PFSK-1 (cell line): ENCODE data around the gene NOP53.

Experiments used
- FOXP2 ChIP-seq: optimal IDR thresholded peaks from 2 replicates; pipeline ENCODE3; 2011; ENCODE audit warnings: borderline replicate concordance, control low read depth, inconsistent platforms; ENCODE audit not compliant: insufficient read depth; ENCODE audit errors: extremely low read length, extremely low read depth
- POLR2AphosphoS5 ChIP-seq: IDR thresholded peaks from 2 replicates; pipeline ENCODE4 v1.6.1; 2012; ENCODE audit warnings: low read depth, mild to moderate bottlenecking, control low read depth, low read length, moderate library complexity
- SIN3A ChIP-seq: IDR thresholded peaks from 2 replicates; pipeline ENCODE4 v1.6.1; 2012; ENCODE audit warnings: mild to moderate bottlenecking, low read length, moderate library complexity, borderline replicate concordance; ENCODE audit not compliant: insufficient read depth
- TAF1 ChIP-seq: IDR thresholded peaks from 2 replicates; pipeline ENCODE4 v1.6.1; 2012; ENCODE audit warnings: low read length, control low read depth, borderline replicate concordance; ENCODE audit not compliant: insufficient read depth
- TF ChIP-seq, protein P1 (sequence below), 2 experiments: IDR thresholded peaks; 2 replicates each; pipeline versions ENCODE4 v1.6.1 to v1.8.0; 2011 to 2012; ENCODE audit warnings: low read depth in 2 of 2, low read length in 2 of 2, control low read depth in 1 of 2, inconsistent platforms in 1 of 2, mild to moderate bottlenecking in 1 of 2, moderate library complexity in 1 of 2; ENCODE audit not compliant: insufficient read depth in 1 of 2

DNA sequence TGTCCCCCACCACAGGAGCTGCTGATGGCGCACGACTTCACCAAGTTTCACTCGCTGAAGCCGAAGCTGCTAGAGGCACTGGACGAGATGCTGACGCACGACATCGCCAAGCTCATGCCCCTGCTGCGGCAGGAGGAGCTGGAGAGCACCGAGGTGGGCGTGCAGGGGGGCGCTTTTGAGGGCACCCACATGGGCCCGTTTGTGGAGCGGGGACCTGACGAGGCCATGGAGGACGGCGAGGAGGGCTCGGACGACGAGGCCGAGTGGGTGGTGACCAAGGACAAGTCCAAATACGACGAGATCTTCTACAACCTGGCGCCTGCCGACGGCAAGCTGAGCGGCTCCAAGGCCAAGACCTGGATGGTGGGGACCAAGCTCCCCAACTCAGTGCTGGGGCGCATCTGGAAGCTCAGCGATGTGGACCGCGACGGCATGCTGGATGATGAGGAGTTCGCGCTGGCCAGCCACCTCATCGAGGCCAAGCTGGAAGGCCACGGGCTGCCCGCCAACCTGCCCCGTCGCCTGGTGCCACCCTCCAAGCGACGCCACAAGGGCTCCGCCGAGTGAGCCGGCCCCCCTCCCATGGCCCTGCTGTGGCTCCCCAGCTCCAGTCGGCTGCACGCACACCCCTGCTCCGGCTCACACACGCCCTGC, 4.4 kb upstream of the NOP53 start:
- TF ChIP-seq, protein P1, sequence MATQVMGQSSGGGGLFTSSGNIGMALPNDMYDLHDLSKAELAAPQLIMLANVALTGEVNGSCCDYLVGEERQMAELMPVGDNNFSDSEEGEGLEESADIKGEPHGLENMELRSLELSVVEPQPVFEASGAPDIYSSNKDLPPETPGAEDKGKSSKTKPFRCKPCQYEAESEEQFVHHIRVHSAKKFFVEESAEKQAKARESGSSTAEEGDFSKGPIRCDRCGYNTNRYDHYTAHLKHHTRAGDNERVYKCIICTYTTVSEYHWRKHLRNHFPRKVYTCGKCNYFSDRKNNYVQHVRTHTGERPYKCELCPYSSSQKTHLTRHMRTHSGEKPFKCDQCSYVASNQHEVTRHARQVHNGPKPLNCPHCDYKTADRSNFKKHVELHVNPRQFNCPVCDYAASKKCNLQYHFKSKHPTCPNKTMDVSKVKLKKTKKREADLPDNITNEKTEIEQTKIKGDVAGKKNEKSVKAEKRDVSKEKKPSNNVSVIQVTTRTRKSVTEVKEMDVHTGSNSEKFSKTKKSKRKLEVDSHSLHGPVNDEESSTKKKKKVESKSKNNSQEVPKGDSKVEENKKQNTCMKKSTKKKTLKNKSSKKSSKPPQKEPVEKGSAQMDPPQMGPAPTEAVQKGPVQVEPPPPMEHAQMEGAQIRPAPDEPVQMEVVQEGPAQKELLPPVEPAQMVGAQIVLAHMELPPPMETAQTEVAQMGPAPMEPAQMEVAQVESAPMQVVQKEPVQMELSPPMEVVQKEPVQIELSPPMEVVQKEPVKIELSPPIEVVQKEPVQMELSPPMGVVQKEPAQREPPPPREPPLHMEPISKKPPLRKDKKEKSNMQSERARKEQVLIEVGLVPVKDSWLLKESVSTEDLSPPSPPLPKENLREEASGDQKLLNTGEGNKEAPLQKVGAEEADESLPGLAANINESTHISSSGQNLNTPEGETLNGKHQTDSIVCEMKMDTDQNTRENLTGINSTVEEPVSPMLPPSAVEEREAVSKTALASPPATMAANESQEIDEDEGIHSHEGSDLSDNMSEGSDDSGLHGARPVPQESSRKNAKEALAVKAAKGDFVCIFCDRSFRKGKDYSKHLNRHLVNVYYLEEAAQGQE (IDR thresholded peaks at IDR 0.05; ENCODE audit: insufficient read depth in 1 of 2, low read depth in 2 of 2, low read length in 2 of 2), result no peak
- no peak for TF ChIP-seq TAF1
- TF ChIP-seq POLR2AphosphoS5, result no peak
- TF ChIP-seq SIN3A, result no peak
- TF ChIP-seq FOXP2, result no peak
